ENCODE results near the gene SPOCK1. TPM values are rescaled to one million over a fixed set of nuclear protein-coding genes. Genes with fewer than 3 reads are reported as not detected.

Gene SPOCK1
- total RNA-seq, 1 experiment from 2014 or later, result 4.0 TPM

DNA sequence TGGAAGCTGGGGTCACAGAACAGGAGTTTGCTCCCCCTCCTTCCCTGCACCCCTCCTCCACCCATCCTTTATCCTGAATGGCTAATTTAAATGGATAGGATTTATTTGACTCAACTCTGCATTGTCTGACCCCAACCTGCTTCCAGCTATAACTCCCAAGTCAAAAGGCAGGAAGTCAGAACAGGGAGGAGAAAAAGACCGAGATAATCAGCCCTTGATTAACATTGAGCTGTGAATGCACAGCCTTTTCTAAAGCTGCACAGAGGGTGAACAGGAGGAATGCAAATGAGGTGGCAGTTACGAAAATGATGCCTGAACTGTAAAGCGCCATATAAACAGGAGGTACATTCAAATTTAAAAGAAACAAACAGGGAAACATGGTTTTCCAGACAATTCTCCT, 152.8 kb downstream of the SPOCK1 start:
- no peak for DNase-seq (ENCODE audit: low spot score)

DNA sequence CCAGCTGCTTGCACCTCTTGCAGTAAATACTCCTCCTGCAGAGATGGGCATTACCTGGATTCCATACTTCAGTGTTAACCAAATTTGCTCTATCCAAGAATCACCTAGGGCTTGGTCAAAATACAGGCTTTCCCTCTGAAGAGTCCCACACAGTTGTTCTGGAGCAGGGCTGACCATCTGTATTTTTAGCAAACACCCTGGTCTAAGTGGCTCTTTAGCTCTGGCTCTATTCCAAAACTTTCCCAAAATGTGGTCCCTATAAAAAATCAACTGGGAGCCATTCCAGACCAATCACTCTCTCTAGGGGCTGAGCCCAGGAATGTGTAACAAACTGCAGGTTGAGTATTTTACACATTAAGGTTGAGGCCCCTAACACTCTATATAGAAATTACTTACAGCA, 153.7 kb downstream of the SPOCK1 start:
- Histone ChIP-seq H3K9me3 (ENCODE audit: low read depth, low read length, poor library complexity, severe bottlenecking) (no peaks in the 10 kb centered on the region), H3K27ac (ENCODE audit: low read depth, low read length, poor library complexity, severe bottlenecking) (no peak overlapping the region), H3K4me3 (ENCODE audit: low read depth, low read length, poor library complexity, severe bottlenecking) (no peak overlapping the region), H3K27me3 (replicated peaks; ENCODE audit: insufficient read depth, low read depth, low read length, poor library complexity) (no peaks in the 10 kb centered on the region), H3K36me3 (ENCODE audit: insufficient read depth, low read length, poor library complexity, severe bottlenecking) (no peaks in the 10 kb centered on the region), H3K4me1 (ENCODE audit: insufficient read depth, low read length, poor library complexity, severe bottlenecking) (no peaks in the 10 kb centered on the region)
- no TSS peak for BruUV-seq (replicated peaks)
- ChIA-PET POLR2A (ENCODE audit: low non-redundant PET) (no interaction called here), CTCF (interaction anchor here (0.6 kb wide), 1 partner anchor 17 kb away, joined by 5 read pairs; no protein-coding TSS in a partner anchor)
- TF ChIP-seq EZH2 (IDR thresholded peaks at IDR 0.05; ENCODE audit: borderline replicate concordance, low read depth, low read length, poor library complexity, severe bottlenecking), result no peak
- TF ChIP-seq, protein P1, sequence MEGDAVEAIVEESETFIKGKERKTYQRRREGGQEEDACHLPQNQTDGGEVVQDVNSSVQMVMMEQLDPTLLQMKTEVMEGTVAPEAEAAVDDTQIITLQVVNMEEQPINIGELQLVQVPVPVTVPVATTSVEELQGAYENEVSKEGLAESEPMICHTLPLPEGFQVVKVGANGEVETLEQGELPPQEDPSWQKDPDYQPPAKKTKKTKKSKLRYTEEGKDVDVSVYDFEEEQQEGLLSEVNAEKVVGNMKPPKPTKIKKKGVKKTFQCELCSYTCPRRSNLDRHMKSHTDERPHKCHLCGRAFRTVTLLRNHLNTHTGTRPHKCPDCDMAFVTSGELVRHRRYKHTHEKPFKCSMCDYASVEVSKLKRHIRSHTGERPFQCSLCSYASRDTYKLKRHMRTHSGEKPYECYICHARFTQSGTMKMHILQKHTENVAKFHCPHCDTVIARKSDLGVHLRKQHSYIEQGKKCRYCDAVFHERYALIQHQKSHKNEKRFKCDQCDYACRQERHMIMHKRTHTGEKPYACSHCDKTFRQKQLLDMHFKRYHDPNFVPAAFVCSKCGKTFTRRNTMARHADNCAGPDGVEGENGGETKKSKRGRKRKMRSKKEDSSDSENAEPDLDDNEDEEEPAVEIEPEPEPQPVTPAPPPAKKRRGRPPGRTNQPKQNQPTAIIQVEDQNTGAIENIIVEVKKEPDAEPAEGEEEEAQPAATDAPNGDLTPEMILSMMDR (conservative IDR thresholded peaks at IDR 0.05; ENCODE audit: low read depth, low read length), result no peak
- no peak for DNase-seq (ENCODE audit: low spot score)
- intact Hi-C loops (cut with micrococcal nuclease; ENCODE audit: unreplicated experiment), result no loop called here

More for the DNA sequence above, 152.8 kb downstream of the SPOCK1 start:
- ChIA-PET CTCF (no interaction called here), POLR2A (ENCODE audit: low non-redundant PET) (no interaction called here)
- Histone ChIP-seq H3K4me3 (ENCODE audit: low read depth, low read length, poor library complexity, severe bottlenecking) (no peak overlapping the region), H3K36me3 (ENCODE audit: insufficient read depth, low read length, poor library complexity, severe bottlenecking) (no peaks in the 10 kb centered on the region), H3K27ac (ENCODE audit: low read depth, low read length, poor library complexity, severe bottlenecking) (no peak overlapping the region), H3K4me1 (ENCODE audit: insufficient read depth, low read length, poor library complexity, severe bottlenecking) (no peaks in the 10 kb centered on the region), H3K9me3 (ENCODE audit: low read depth, low read length, poor library complexity, severe bottlenecking) (no peaks in the 10 kb centered on the region), H3K27me3 (replicated peaks; ENCODE audit: insufficient read depth, low read depth, low read length, poor library complexity) (no peaks in the 10 kb centered on the region)
- no TSS peak for BruUV-seq (replicated peaks)
- TF ChIP-seq, protein P1 (conservative IDR thresholded peaks at IDR 0.05; ENCODE audit: low read depth, low read length), result no peak
- no peak for TF ChIP-seq EZH2 (IDR thresholded peaks at IDR 0.05; ENCODE audit: borderline replicate concordance, low read depth, low read length, poor library complexity, severe bottlenecking)
- intact Hi-C loops (cut with micrococcal nuclease; ENCODE audit: unreplicated experiment), result no loop called here

DNA sequence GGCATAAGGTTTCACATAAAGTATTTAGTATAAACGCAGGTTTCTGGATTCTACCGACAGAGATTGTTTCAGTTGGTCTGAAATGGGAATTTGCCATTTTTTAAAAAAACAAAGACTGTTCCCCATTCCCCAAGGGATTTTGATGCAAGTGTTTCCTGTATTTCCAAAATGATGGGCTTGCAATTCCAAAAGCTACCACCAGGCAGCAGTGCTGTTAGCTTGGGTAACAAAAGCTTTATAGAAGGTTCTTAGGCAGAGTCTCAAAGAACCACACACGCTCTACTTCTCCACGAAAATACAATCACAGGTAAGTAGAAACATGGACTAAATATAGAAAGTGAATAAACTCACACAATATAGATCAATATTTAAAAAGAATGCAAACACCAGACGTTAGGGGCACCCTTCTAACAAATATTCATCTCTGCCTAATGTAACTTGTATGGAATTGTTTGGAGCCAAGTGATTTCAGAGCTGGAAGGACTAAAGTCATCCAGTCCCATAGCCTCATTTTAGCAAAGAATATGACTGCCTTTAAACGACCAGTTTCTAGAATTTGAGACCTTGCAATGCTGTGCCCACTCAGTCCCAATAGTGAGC, 154.3 kb downstream of the SPOCK1 start:
- H3K36me3 ChIP-seq (ENCODE audit: insufficient read depth, low read length, poor library complexity, severe bottlenecking), result no peaks in the 10 kb centered on the region
- POLR2A ChIA-PET (ENCODE audit: low non-redundant PET), result no interaction called here
- no peaks in the 10 kb centered on the region for H3K27me3 ChIP-seq (replicated peaks; ENCODE audit: insufficient read depth, low read depth, low read length, poor library complexity)
- H3K27ac ChIP-seq (ENCODE audit: low read depth, low read length, poor library complexity, severe bottlenecking), result no peak overlapping the region
- no TSS peak for BruUV-seq (replicated peaks)
- H3K4me1 ChIP-seq (ENCODE audit: insufficient read depth, low read length, poor library complexity, severe bottlenecking), result no peaks in the 10 kb centered on the region
- TF ChIP-seq EZH2 (IDR thresholded peaks at IDR 0.05; ENCODE audit: borderline replicate concordance, low read depth, low read length, poor library complexity, severe bottlenecking), result no peak
- TF ChIP-seq, protein P1 (conservative IDR thresholded peaks at IDR 0.05; ENCODE audit: low read depth, low read length), result peak; percentile 83
- no peak overlapping the region for H3K4me3 ChIP-seq (ENCODE audit: low read depth, low read length, poor library complexity, severe bottlenecking)
- no peaks in the 10 kb centered on the region for H3K9me3 ChIP-seq (ENCODE audit: low read depth, low read length, poor library complexity, severe bottlenecking)
- intact Hi-C loops (cut with micrococcal nuclease; ENCODE audit: unreplicated experiment), result no loop called here
- CTCF ChIA-PET, result interaction anchor here (0.6 kb wide), 2 partner anchors 18 to 1173 kb away, joined by 4 to 5 read pairs; no protein-coding TSS in a partner anchor
- peak; percentile 80 for DNase-seq (ENCODE audit: low spot score)

Measured in A673 (cell line).